ENCODE measurements around the gene KNTC1.
"Not testable (repeated sequence)": the region's sequence is repeated elsewhere in the genome, so short reads cannot be mapped to it uniquely, and the experiment has no call there.

Gene KNTC1

DNA sequence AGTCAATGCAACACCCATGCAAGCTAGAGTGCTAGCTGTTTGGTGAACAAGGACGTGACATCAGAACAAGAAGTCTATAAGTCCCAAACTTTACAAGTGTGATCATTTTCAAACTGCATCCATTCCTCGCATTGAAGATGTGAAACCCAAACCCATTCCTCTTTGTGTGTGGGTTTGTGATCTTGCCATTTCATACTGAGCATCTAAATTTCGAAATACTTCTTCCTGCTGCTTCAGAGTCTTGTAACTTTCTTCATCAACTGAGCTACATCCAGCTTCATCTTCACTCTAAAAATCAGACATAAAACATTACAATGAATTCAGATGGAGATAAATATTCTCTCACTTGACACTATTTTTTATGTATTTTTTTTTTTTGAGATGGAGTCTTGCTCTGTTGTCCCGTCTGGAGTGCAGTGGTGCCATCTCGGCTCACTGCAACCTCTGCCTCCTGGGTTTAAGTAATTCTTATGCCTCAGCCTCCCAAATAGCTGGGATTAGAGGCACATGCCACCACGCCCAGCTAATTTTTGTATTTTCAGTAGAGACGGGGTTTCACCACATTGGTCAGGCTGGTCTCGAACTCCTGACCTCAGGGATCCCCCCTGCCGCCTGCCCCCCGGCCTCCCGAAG, 21.5 kb upstream of the KNTC1 start:
- no peak for DNase-seq (ENCODE audit: low read depth)

GRCh38 chr12:122506393-122506938, 20.6 kb upstream of the KNTC1 start:
- no peak for DNase-seq (ENCODE audit: low read depth)

- DNase-seq (ENCODE audit: low read depth): no peak
Measured at GRCh38 chr12:122508163-122508562, 18.9 kb upstream of the KNTC1 start.

DNA sequence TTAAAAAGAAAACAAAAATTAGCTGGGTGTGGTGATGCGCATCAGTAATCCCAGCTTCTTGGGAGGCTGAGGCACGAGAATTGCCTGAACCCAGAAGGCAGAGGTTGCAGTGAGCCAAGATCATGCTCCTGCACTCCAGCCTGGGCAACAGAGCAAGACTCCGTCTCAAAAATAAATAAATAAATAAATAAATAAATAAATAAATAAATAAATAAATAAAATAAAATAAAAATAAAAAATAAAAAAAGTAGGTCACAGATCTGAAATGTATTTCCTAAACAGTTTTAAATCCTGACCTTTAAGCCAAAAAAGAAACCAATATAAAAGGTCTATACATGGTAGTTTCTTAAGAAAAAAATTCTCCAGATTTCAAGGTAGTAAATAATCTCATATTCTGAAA, 14.0 kb upstream of the KNTC1 start:
- DNase-seq (ENCODE audit: low read depth): not testable (repeated sequence)

GRCh38 chr12:122513660-122514059, 13.4 kb upstream of the KNTC1 start:
- no peak for DNase-seq (ENCODE audit: low read depth)

- no peak for DNase-seq (ENCODE audit: low read depth)
Measured at GRCh38 chr12:122515275-122515674, 11.8 kb upstream of the KNTC1 start.

- no peak for DNase-seq (ENCODE audit: low read depth)
Measured at GRCh38 chr12:122516544-122517361, 10.3 kb upstream of the KNTC1 start.

GRCh38 chr12:122517877-122518276, 9.2 kb upstream of the KNTC1 start:
- DNase-seq (ENCODE audit: low read depth): peak; percentile 89

GRCh38 chr12:122518908-122519307, 8.1 kb upstream of the KNTC1 start:
- no peak for DNase-seq (ENCODE audit: low read depth)

DNA sequence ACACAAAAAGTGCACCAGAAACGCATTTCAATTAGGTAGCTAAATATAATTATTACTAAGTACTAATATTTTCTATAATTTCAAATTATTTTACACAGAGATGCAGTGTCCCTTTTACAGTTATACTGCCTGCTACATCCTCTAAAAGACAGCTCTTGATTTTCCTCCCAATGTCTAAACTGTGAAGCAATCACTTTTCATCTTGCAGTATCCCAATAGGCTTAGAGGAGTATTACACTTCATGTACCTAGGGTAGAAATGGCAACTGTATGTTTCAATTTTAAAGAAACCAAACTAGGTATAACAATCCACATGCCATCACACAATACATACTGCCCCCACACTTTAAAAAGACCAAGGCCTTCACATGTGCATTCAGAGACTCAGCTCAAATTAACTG, 7.6 kb upstream of the KNTC1 start:
- DNase-seq (ENCODE audit: low read depth): no peak

DNA sequence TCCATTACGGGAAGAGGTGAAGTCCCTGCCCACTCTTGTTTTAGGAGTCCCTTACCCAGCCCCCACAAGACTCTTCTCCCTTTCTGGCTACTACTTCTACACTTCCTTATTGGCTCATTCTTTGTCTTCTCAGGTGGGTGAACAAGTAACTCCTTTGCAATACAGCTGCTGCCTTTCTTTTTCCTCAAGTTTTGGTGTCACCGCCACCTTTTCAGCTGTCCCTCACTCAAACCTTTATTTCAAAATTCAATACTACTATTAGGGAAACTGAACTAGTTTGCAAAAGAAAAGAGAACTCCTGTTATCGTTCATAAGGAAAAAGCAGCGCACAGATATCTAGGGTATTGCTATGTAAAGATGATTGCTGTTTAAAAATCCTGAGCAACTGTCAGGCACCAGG, 6.4 kb upstream of the KNTC1 start:
- DNase-seq (ENCODE audit: low read depth): no peak

DNA sequence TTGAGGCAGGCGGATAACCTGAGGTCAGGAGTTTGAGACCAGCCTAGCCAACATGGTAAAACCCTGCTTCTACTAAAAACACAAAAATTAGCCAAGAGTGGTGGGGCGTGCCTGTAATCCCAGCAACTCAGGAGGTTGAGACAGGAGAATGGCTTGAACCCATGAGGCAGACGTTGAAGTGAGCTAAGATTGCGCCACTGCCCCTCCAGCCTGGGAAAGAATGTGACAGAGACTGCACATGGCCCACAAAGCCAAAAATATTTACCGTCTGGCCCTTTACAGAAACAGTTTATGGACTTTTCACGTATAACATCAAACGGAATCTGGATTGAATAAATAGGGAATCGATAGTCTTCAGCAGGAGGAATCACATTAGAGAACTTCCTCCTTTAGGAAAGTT, 3.8 kb upstream of the KNTC1 start:
- peak; percentile 35 for DNase-seq (ENCODE audit: low read depth)

DNA sequence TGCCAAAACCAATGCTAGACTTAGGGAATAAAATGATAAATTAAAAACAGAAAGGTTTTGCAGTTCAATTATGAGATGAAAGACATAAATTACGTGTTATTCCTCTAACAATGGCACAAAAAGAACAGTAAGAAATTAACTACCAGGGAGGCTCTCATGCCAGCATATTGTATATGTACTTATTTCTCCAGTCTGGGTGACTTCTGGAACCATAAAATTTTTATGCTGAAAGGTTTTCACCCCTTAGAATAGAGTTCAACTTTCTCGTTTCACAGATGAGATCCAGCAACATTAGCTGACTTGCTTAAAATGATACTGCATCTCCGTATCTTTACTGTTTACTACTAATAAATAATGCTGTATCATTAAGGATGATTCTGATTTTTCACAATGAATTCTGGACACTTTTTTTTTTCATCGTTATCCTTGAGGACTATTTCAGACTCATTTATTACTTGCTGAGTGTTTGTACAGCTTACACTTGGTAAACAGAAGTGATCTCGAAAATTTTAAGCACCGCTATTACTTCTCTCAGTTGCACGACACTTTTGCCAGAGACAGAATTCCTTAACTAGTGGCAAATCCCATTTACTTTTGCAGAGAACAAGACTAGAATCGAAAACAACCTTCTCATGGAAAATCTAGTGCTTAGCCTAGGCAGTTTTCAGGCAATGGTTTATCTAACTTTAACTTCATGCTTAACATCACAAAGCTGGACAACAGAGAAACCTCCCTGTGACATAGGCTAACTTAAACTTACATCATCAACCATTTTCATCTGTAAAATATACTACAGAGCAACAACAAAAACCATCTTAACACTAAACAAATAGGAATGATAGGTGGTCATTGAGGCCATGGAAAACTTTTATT, 3.0 kb upstream of the KNTC1 start:
- DNase-seq (ENCODE audit: low read depth): no peak

GRCh38 chr12:122527478-122527944, 462 bp downstream of the KNTC1 start:
- DNase-seq (ENCODE audit: low read depth): no peak

DNA sequence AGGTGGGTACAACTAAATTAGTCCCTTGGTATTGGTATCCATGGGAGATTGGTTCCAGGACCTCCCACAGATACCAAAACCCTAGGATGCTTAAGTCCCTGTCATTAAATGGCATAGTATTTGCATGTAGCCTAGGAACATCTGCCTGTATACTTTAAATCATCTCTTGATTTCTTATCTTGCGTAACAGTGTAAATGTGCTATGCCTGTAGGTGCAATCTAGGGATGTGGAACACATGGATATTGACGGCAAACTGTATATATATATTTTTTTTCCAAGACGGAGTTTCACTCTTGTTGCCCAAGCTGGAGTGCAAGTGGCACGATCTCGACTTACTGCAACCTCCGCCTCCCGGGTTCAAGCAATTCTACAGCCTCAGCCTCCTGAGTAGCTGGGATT, 1.5 kb downstream of the KNTC1 start:
- DNase-seq (ENCODE audit: low read depth): no peak

GRCh38 chr12:122528992-122529391, 1.9 kb downstream of the KNTC1 start:
- no peak for DNase-seq (ENCODE audit: low read depth)

GRCh38 chr12:122533856-122534255, 6.8 kb downstream of the KNTC1 start:
- no peak for DNase-seq (ENCODE audit: low read depth)

DNA sequence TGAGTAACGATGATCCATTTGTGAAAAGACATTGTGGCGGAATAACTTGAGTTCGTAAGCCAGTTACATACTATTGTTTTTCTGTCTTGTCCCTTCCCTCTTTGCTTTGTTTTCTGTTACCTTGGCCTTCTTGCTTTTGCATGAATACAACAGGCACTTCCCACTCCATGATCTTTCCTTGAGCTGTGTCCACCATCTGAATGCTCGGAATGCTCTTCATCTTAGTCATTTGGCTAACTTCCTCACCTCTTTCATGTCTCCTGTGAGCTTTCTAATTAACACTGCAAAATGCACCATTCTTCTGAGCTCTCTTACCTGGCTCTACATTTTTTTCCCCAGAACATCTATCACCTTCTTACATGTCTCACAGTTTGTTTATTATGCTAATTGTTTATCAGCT, 10.0 kb downstream of the KNTC1 start:
- no peak for DNase-seq (ENCODE audit: low read depth)

DNA sequence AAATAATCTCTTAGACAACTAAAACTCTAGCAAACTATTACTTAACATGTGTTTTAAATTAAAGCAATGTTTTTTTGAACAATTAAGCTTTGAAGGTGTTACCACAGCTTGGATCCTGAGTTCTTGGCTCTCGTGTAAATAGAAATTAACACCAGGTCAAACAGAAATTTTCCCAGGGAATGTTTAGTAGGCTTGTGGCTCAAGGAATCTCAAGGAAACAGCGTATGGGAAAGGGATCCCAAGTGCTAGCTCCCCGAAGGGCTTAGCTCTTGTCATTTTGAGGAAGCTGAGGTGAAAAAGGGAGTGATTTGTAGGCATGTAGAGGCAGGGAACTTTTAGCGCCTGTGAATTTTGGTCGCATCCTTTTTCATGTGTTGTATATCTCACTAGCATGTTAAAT, 11.4 kb downstream of the KNTC1 start:
- DNase-seq (ENCODE audit: low read depth): no peak

DNA sequence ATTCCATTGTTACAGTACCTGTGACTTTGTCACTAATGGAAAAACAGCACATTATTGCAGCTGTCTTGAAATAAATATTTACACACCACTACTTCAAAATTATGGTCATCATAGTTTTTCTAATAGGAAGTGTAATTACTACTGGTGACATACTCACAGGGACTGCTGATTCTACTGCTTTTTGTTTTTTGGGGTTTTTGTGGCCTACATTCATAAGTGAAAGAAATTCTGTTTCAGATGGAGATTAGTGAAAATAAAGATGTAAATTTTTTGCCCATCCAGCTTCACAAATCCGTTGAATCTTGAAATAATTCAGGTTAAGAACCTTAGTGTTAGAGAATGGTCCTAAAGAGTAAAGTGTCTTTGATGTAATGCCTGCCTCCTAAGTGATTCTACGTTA, 17.5 kb downstream of the KNTC1 start:
- no peak for DNase-seq (ENCODE audit: low read depth)

GRCh38 chr12:122545855-122546254, 18.8 kb downstream of the KNTC1 start:
- no peak for DNase-seq (ENCODE audit: low read depth)

GRCh38 chr12:122547330-122547729, 20.3 kb downstream of the KNTC1 start:
- no peak for DNase-seq (ENCODE audit: low read depth)
